A673 (cell line): Measurements from ENCODE around the gene DTL. TPM values are rescaled to one million over a fixed set of nuclear protein-coding genes. Genes with fewer than 3 reads are reported as not detected.
"Not testable (repeated sequence)": the region's sequence is repeated elsewhere in the genome, so short reads cannot be mapped to it uniquely, and the experiment has no call there.

Experiments used
- BruUV-seq: library from RNA; stranded (reverse); fragments of 400-500 nt; replicated peaks from 2 replicates; lab custom pipeline; 2021; lab: Mats Ljungman, UMichigan
- CTCF ChIA-PET: fragments of 300-600 bp; sonication (Branson Sonifier 250); formaldehyde crosslinking; loops from one replicate; lab custom pipeline; 2022; ENCODE audit warnings: antibody characterized with exemption; lab: Charles Lee
- POLR2A ChIA-PET: fragments of 300-600 bp; sonication (Branson Sonifier 250); formaldehyde crosslinking; loops from one replicate; lab custom pipeline; 2022; ENCODE audit warnings: antibody characterized with exemption; ENCODE audit not compliant: low non-redundant PET; lab: Charles Lee
- DNase-seq: peaks from one replicate; pipeline ENCODE4 v3.0.0-alpha.2; 2015; ENCODE audit warnings: low spot score
- H3K27ac ChIP-seq: fragments of 200-600 bp; sonication (generic); 2 replicates; pipeline ENCODE4 v1.5.1; 2016; ENCODE audit warnings: mixed run types, low read depth, mild to moderate bottlenecking, mixed read lengths, antibody characterized with exemption, low read length; ENCODE audit not compliant: poor library complexity, severe bottlenecking
- H3K27me3 ChIP-seq: fragments of 200-600 bp; sonication (generic); replicated peaks from 2 replicates; pipeline ENCODE4 v1.6.1; 2017; ENCODE audit warnings: mixed run types, low read depth, mild to moderate bottlenecking, mixed read lengths, antibody characterized with exemption, low read length; ENCODE audit not compliant: insufficient read depth, poor library complexity
- H3K36me3 ChIP-seq: fragments of 200-600 bp; sonication (generic); 2 replicates; pipeline ENCODE4 v1.6.1; 2016; ENCODE audit warnings: mixed run types, mild to moderate bottlenecking, mixed read lengths, antibody characterized with exemption, low read length; ENCODE audit not compliant: insufficient read depth, poor library complexity, severe bottlenecking
- H3K4me1 ChIP-seq: fragments of 200-600 bp; sonication (generic); 2 replicates; pipeline ENCODE4 v1.6.1; 2017; ENCODE audit warnings: mixed run types, mild to moderate bottlenecking, mixed read lengths, antibody characterized with exemption, low read length; ENCODE audit not compliant: insufficient read depth, poor library complexity, severe bottlenecking
- H3K4me3 ChIP-seq: fragments of 200-600 bp; sonication (generic); 2 replicates; pipeline ENCODE4 v1.5.1; 2016; ENCODE audit warnings: low read depth, mixed run types, mild to moderate bottlenecking, mixed read lengths, low read length; ENCODE audit not compliant: poor library complexity, severe bottlenecking
- H3K9me3 ChIP-seq: fragments of 200-600 bp; sonication (generic); 2 replicates; pipeline ENCODE4 v1.6.1; 2016; ENCODE audit warnings: mixed run types, low read depth, mild to moderate bottlenecking, mixed read lengths, antibody characterized with exemption, low read length; ENCODE audit not compliant: poor library complexity, severe bottlenecking
- CTCF ChIP-seq: fragments of 300-800, 200-600 bp; sonication (generic); conservative IDR thresholded peaks from 2 replicates; pipeline ENCODE4 v1.5.1; 2017; ENCODE audit warnings: low read depth, mild to moderate bottlenecking, antibody characterized with exemption, low read length, moderate library complexity, mixed read lengths
- EZH2 ChIP-seq: fragments of 200-600 bp; sonication (generic); IDR thresholded peaks from 2 replicates; pipeline ENCODE4 v1.6.1; 2017; ENCODE audit warnings: borderline replicate concordance, low read depth, mild to moderate bottlenecking, mixed read lengths, antibody characterized with exemption, low read length; ENCODE audit not compliant: poor library complexity, severe bottlenecking
- intact Hi-C: fragments of 100-400 bp; cut with micrococcal nuclease; formaldehyde crosslinking; loops from one replicate; pipeline ENCODE4 v1.10.0; 2022; ENCODE audit not compliant: unreplicated experiment
- total RNA-seq: library from RNA; stranded (reverse); gene quantifications from 2 replicates; pipeline ENCODE4 v1.2.3, GENCODE V29; 2021

DTL gene
- total RNA-seq, 1 experiment from 2014 or later = 84.3 TPM

GRCh38 chr1:212021563-212021962 is 14.0 kb upstream of the DTL start:
- no TSS peak for BruUV-seq
- TF ChIP-seq EZH2 (no peak), CTCF (no peak)

GRCh38 chr1:212022908-212023307 is 12.6 kb upstream of the DTL start:
- H3K4me1 ChIP-seq, H3K27ac ChIP-seq, POLR2A ChIA-PET, BruUV-seq, CTCF ChIA-PET, H3K27me3 ChIP-seq, intact Hi-C loops, H3K4me3 ChIP-seq, DNase-seq: not testable (repeated sequence)
- H3K36me3 ChIP-seq = peaks cover 11% of the 10 kb centered on the region
- H3K9me3 ChIP-seq = peaks cover 11% of the 10 kb centered on the region

More at GRCh38 chr1:212021563-212021962, 14.0 kb upstream of the DTL start:
- no peaks in the 10 kb centered on the region for H3K27me3 ChIP-seq
- H3K4me3 ChIP-seq = no peak overlapping the region
- H3K36me3 ChIP-seq = peaks cover 18% of the 10 kb centered on the region
- ChIA-PET POLR2A (interaction anchor here (0.6 kb wide), 1 partner anchor 8 kb away, joined by 4 read pairs; no protein-coding TSS in a partner anchor), CTCF (no interaction called here)
- no peaks in the 10 kb centered on the region for H3K4me1 ChIP-seq
- no peak overlapping the region for H3K27ac ChIP-seq
- DNase-seq = no peak
- intact Hi-C loops = no loop called here
- peaks cover 11% of the 10 kb centered on the region for H3K9me3 ChIP-seq

- CTCF ChIA-PET = no interaction called here
- Histone ChIP-seq H3K27me3 (no peaks in the 10 kb centered on the region), H3K4me1 (peaks cover 9% of the 10 kb centered on the region), H3K4me3 (no peak overlapping the region), H3K27ac (no peak overlapping the region), H3K36me3 (peaks cover 11% of the 10 kb centered on the region), H3K9me3 (peaks cover 11% of the 10 kb centered on the region)
- POLR2A ChIA-PET = no interaction called here
- intact Hi-C loops = no loop called here
- no TSS peak for BruUV-seq
- TF ChIP-seq CTCF (no peak), EZH2 (no peak)
- no peak for DNase-seq
Observed at GRCh38 chr1:212024469-212025149, 10.9 kb upstream of the DTL start.

- H3K27me3 ChIP-seq, H3K4me3 ChIP-seq, DNase-seq, CTCF ChIA-PET, intact Hi-C loops, H3K27ac ChIP-seq, BruUV-seq, POLR2A ChIA-PET: not testable (repeated sequence)
- peaks cover 11% of the 10 kb centered on the region for H3K9me3 ChIP-seq
- H3K4me1 ChIP-seq = peaks cover 23% of the 10 kb centered on the region
- H3K36me3 ChIP-seq = peaks cover 11% of the 10 kb centered on the region
Observed at GRCh38 chr1:212027727-212028126, 7.8 kb upstream of the DTL start.
